HepG2 (cell line): Measurements from ENCODE around the gene KIF17.

ENCODE experiments used
- ARHGAP35 ChIP-seq: sonication (generic); formaldehyde crosslinking; IDR thresholded peaks from 2 replicates; pipeline ENCODE4 v1.9.0; 2022; ENCODE audit warnings: mild to moderate bottlenecking, inconsistent platforms, moderate library complexity, missing genetic modification reagents, borderline replicate concordance
- MAX ChIP-seq: IDR thresholded peaks from 2 replicates; pipeline ENCODE4 v1.6.1; 2012; ENCODE audit warnings: inconsistent platforms
- MEIS1 ChIP-seq: sonication (generic); formaldehyde crosslinking; IDR thresholded peaks from 2 replicates; pipeline ENCODE4 v1.9.0; 2021; ENCODE audit warnings: mild to moderate bottlenecking, missing genetic modification reagents, moderate library complexity, borderline replicate concordance
- TBP ChIP-seq: sonication (generic); formaldehyde crosslinking; IDR thresholded peaks from 2 replicates; pipeline ENCODE4 v1.5.0; 2020; ENCODE audit warnings: missing genetic modification reagents
- ZNF274 ChIP-seq: sonication (generic); formaldehyde crosslinking; IDR thresholded peaks from 2 replicates; pipeline ENCODE4 v1.5.1; 2020; ENCODE audit warnings: mild to moderate bottlenecking, missing genetic modification reagents
- ZNF329 ChIP-seq: sonication (generic); formaldehyde crosslinking; IDR thresholded peaks from 2 replicates; pipeline ENCODE4 v1.9.0; 2021; ENCODE audit warnings: low read depth, mild to moderate bottlenecking, missing genetic modification reagents
- ZSCAN29 ChIP-seq: sonication (generic); formaldehyde crosslinking; conservative IDR thresholded peaks from 2 replicates; pipeline ENCODE4 v1.4.0; 2020; ENCODE audit warnings: mild to moderate bottlenecking, missing genetic modification reagents
- TF ChIP-seq, protein P1 (sequence below): sonication (generic); formaldehyde crosslinking; IDR thresholded peaks from 2 replicates; pipeline ENCODE4 v1.5.0; 2020; ENCODE audit warnings: mild to moderate bottlenecking, missing genetic modification reagents, moderate library complexity

GRCh38 chr1:20729155-20729931 is 11.5 kb upstream of the KIF17 start:
- TF ChIP-seq ZNF274 (CRISPR knock-in tag) (no peak), MEIS1 (CRISPR knock-in tag) (no peak), TBP (no peak), ARHGAP35 (CRISPR knock-in tag) (no peak), ZNF329 (CRISPR knock-in tag) (no peak), MAX (no peak), ZSCAN29 (CRISPR knock-in tag) (no peak)
- TF ChIP-seq, protein P1, sequence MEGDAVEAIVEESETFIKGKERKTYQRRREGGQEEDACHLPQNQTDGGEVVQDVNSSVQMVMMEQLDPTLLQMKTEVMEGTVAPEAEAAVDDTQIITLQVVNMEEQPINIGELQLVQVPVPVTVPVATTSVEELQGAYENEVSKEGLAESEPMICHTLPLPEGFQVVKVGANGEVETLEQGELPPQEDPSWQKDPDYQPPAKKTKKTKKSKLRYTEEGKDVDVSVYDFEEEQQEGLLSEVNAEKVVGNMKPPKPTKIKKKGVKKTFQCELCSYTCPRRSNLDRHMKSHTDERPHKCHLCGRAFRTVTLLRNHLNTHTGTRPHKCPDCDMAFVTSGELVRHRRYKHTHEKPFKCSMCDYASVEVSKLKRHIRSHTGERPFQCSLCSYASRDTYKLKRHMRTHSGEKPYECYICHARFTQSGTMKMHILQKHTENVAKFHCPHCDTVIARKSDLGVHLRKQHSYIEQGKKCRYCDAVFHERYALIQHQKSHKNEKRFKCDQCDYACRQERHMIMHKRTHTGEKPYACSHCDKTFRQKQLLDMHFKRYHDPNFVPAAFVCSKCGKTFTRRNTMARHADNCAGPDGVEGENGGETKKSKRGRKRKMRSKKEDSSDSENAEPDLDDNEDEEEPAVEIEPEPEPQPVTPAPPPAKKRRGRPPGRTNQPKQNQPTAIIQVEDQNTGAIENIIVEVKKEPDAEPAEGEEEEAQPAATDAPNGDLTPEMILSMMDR (CRISPR knock-in tag) = no peak
